Activated CD4-positive, alpha-beta memory T cell treated with anti-CD3 and anti-CD28 coated beads for 36 hours (primary cell): ENCODE results near the gene RPL34. TPM values are rescaled to one million over a fixed set of nuclear protein-coding genes. Genes with fewer than 3 reads are reported as not detected.

ENCODE experiments used
- CTCF ChIA-PET: fragments of 350-600 bp; sonication (Branson Sonifier 250); formaldehyde crosslinking; loops from one replicate; lab custom pipeline; 2021; ENCODE audit warnings: antibody characterized with exemption, inconsistent platforms; lab: Charles Lee
- POLR2A ChIA-PET: fragments of 350-600 bp; sonication (Branson Sonifier 250); formaldehyde crosslinking; loops from one replicate; lab custom pipeline; 2021; ENCODE audit warnings: antibody characterized with exemption; lab: Charles Lee
- DNase-seq: peaks from one replicate; pipeline ENCODE4 v3.0.0-alpha.2; 2020
- H3K27ac Mint-ChIP-seq: one replicate; pipeline ENCODE4 v1.8.0; 2021; ENCODE audit warnings: mixed read lengths
- H3K27me3 Mint-ChIP-seq: one replicate; pipeline ENCODE4 v1.8.0; 2021; ENCODE audit warnings: mixed read lengths
- H3K36me3 Mint-ChIP-seq: one replicate; pipeline ENCODE4 v1.8.0; 2021; ENCODE audit warnings: mixed read lengths
- H3K4me1 Mint-ChIP-seq: one replicate; pipeline ENCODE4 v1.8.0; 2021; ENCODE audit warnings: low read depth, mixed read lengths
- H3K4me3 Mint-ChIP-seq: one replicate; pipeline ENCODE4 v1.8.0; 2021; ENCODE audit warnings: mild to moderate bottlenecking, mixed read lengths
- H3K9me3 Mint-ChIP-seq: one replicate; pipeline ENCODE4 v1.8.0; 2021; ENCODE audit warnings: mixed read lengths
- intact Hi-C: fragments of 100-400 bp; cut with micrococcal nuclease; formaldehyde crosslinking; loops from one replicate; pipeline ENCODE4 v1.15.1; 2023
- total RNA-seq, 2 experiments: library from RNA; stranded (reverse); gene quantifications; one replicate each; pipeline ENCODE4 v1.2.3, GENCODE V29; 2021

The RPL34 gene
- total RNA-seq, 2 experiments from 2014 or later, result 1,653 to 1,658 TPM

DNA sequence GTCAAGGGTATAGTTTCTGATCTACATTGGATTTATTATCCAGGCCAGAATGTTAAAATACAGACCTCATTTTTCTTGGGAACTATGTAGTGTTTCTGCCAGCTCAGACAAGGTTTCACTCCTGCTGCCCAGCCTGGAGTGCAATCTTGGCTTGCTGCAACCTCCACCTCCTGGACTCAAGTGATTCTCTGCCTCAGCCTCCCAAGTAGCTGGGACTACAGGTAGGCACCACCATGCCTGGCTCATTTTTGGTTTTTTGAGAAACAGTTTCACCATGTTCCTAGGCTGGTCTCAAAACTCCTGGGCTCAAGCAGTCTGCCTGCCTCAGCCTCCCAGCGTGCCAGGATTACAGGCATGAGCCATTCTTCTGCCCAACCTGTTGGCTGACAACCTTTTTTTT lies 5.7 kb downstream of the RPL34 start:
- POLR2A ChIA-PET, result interaction anchor here (0.8 kb wide), 1 partner anchor 90 kb away, joined by 3 read pairs; no protein-coding TSS in a partner anchor
- intact Hi-C loops, result no loop called here
- Mint-ChIP-seq H3K4me3 (no peak overlapping the region), H3K36me3 (peaks cover 67% of the 10 kb centered on the region), H3K27me3 (no peaks in the 10 kb centered on the region), H3K27ac (peak overlapping the region; percentile 24), H3K9me3 (no peaks in the 10 kb centered on the region), H3K4me1 (peaks cover 45% of the 10 kb centered on the region)
- CTCF ChIA-PET, result no interaction called here
- no peak for DNase-seq

DNA sequence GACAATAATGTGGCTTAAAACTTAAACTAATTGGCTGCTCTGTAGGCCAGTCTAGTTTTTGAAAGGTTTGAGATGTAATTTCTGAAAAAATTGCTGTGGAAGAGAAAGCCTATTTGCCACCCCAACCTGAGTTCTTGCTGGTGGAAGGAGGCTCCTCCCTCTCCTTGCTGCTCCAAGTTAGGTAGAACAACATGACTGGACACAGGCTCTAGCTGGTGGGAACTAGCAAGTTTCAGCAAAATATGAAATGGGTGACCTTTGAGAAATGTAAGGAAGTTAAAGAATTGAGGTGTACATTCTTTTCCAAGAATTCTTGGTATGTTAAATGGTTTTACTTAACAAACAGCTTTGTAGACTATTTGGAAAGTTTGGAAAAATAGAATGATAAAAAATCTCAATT lies 8.0 kb downstream of the RPL34 start:
- H3K4me1 Mint-ChIP-seq, result peaks cover 29% of the 10 kb centered on the region
- H3K36me3 Mint-ChIP-seq, result peaks cover 59% of the 10 kb centered on the region
- intact Hi-C loops, result no loop called here

DNA sequence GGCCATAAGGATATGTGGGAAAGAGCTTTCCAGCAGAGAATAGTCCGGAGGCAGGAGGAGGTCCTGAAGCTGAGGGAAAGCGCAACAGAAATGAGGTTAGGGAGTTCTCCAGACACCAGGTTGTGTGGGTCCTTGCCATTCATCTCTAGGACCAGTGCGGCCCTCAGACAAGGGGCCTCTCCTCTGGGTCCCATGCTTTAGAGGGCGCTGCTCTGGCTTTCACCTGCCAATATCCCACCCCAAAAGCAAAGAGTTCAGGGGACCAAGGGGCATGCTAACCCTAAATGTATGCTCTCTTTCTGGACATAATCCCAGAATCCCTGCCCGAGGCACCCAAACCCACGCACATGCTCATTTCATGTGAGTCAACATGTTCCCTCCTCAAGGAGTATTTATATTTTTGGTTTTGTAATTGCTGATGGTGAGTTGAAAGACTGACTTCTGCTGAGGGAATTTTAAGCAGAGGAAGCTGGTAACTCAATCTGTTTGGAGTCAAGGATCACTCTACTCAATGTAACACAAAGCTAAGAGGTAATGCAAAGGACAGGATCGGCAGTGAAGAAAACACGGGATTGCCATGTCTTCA lies 14.8 kb downstream of the RPL34 start:
- intact Hi-C loops, result no loop called here
- Mint-ChIP-seq H3K4me1 (no peaks in the 10 kb centered on the region), H3K9me3 (no peaks in the 10 kb centered on the region), H3K4me3 (no peak overlapping the region), H3K27ac (no peak overlapping the region), H3K36me3 (peaks cover 36% of the 10 kb centered on the region), H3K27me3 (no peaks in the 10 kb centered on the region)
- ChIA-PET POLR2A (no interaction called here), CTCF (no interaction called here)
- DNase-seq, result no peak

More for the DNA sequence above, 8.0 kb downstream of the RPL34 start:
- H3K4me3 Mint-ChIP-seq, result no peak overlapping the region
- H3K27me3 Mint-ChIP-seq, result no peaks in the 10 kb centered on the region
- ChIA-PET POLR2A (interaction anchor here (0.6 to 1.3 kb wide), 3 partner anchors 14 to 598 kb away, joined by 3 to 5 read pairs (median 5); no protein-coding TSS in a partner anchor), CTCF (interaction anchor here (1.0 kb wide), 1 partner anchor 778 kb away, joined by 3 read pairs; no protein-coding TSS in a partner anchor)
- H3K9me3 Mint-ChIP-seq, result no peaks in the 10 kb centered on the region
- no peak for DNase-seq
- no peak overlapping the region for H3K27ac Mint-ChIP-seq

DNA sequence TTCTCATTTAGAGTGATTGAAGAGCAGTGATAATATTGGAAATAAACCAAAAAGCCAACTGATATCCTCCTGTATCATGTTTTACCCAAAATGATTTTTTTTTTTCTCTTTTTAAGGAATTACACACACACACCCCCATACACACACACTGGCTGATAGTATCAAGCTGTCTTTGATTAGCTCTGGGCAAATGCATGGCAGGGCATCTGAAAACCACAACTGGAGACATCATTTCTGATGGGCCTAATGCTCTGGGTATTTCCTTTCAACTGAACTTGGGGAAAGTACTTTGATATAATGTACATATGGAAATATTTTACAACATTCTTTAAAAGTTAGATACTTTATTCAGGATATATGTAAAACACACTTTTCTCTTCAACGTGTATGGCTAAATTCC lies 15.9 kb downstream of the RPL34 start:
- Mint-ChIP-seq H3K27ac (no peak overlapping the region), H3K36me3 (peaks cover 35% of the 10 kb centered on the region), H3K9me3 (no peaks in the 10 kb centered on the region), H3K27me3 (no peaks in the 10 kb centered on the region), H3K4me1 (no peaks in the 10 kb centered on the region), H3K4me3 (no peak overlapping the region)
- POLR2A ChIA-PET, result no interaction called here
- intact Hi-C loops, result no loop called here
- CTCF ChIA-PET, result no interaction called here
- no peak for DNase-seq

DNA sequence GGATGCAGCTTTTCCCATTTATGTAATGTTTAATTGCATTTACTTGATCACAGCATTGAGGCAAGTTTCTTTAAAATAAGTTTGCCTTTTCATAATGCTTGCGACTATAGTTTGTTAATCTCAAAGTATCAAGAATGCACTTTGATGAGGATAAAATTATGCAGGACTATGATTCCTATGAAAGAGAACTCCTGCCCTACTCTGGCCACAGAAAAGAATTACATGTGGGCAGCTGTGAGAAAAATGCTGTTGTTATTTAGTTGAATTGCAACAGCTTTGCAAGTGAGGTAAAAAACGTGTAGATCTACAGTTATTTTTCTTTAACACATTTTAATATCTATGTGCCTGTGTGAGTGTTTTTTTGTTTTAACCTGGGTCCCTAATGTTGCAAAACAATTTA lies 17.5 kb downstream of the RPL34 start:
- no peak overlapping the region for H3K4me3 Mint-ChIP-seq
- ChIA-PET POLR2A (no interaction called here), CTCF (interaction anchor here (0.8 kb wide), 1 partner anchor 619 kb away, joined by 3 read pairs; no protein-coding TSS in a partner anchor)
- intact Hi-C loops, result no loop called here
- no peak overlapping the region for H3K27ac Mint-ChIP-seq
- no peaks in the 10 kb centered on the region for H3K9me3 Mint-ChIP-seq
- H3K4me1 Mint-ChIP-seq, result no peaks in the 10 kb centered on the region
- no peak for DNase-seq
- peaks cover 36% of the 10 kb centered on the region for H3K36me3 Mint-ChIP-seq
- no peaks in the 10 kb centered on the region for H3K27me3 Mint-ChIP-seq

DNA sequence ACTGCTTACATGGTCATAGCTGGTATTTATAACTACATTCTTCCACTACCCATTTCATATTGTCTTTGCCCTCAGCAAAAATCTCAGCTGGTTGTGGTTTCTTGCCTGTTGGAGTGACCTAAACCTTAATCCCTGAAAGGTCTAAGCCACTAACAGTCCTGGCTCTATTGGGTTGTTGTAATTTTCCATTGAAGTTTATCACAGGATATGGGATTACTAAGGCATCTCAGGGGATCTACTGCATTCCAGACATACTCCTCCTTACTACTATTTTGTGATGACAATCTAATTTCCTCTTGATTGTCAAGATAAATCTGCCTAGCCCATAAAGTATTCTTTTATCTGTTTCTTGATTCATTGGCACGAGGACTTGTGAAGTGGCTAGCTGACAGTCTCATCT lies 23.9 kb downstream of the RPL34 start:
- peaks cover 6% of the 10 kb centered on the region for H3K4me1 Mint-ChIP-seq
- POLR2A ChIA-PET, result no interaction called here
- H3K4me3 Mint-ChIP-seq, result no peak overlapping the region
- no peak overlapping the region for H3K27ac Mint-ChIP-seq
- peaks cover 12% of the 10 kb centered on the region for H3K36me3 Mint-ChIP-seq
- H3K9me3 Mint-ChIP-seq, result no peaks in the 10 kb centered on the region
- intact Hi-C loops, result no loop called here
- CTCF ChIA-PET, result no interaction called here
- no peak for DNase-seq
- no peaks in the 10 kb centered on the region for H3K27me3 Mint-ChIP-seq

DNA sequence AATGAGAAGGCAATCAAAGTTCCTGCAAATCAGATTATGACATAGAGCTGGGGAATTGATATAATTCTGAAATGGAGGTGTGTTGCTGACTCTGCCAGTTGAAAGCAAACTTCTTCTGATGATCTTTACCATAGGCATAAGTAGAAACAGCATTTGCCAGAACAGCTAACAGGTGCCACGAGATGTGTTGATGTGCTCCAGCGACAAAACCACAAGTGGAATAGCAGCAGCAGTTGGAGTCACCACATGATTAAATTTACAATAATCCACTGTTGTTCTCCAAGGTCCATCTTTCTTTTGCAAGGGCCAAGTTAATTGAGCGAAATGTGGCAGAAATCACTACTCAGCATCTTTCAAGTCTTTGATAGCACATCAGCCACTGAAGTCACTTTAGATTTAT lies 26.3 kb downstream of the RPL34 start:
- Mint-ChIP-seq H3K27ac (no peak overlapping the region), H3K36me3 (peaks cover 4% of the 10 kb centered on the region), H3K4me3 (no peak overlapping the region), H3K27me3 (no peaks in the 10 kb centered on the region), H3K9me3 (no peaks in the 10 kb centered on the region), H3K4me1 (peaks cover 18% of the 10 kb centered on the region)
- POLR2A ChIA-PET, result no interaction called here
- intact Hi-C loops, result no loop called here
- CTCF ChIA-PET, result no interaction called here
- no peak for DNase-seq

DNA sequence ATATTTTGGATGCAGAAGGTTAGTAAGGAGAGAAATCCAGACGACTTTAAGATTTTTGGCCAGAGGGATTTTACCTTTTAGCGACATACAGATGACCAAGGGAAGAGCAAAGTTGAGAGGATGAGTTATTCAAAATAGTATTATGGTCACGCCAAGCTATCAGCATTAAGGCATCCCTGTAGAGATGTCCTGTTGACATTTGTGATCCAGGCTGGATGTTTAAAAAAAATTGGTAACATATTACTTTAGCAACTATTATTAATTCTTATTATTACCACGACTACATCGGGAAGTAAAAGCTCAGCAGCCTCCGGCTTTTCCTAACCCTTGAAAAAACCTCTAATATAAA lies 29.5 kb downstream of the RPL34 start:
- intact Hi-C loops, result loop anchor here (1.0 kb wide), 2 partner anchors 30 to 718 kb away; partner anchors contain the start of gene RPL34
- DNase-seq, result no peak
- POLR2A ChIA-PET, result interaction anchor here (1.0 to 4.1 kb wide), 4 partner anchors 23 to 482 kb away, joined by 3 to 23 read pairs (median 6); partner anchors contain the start of genes LEF1 and RPL34
- Mint-ChIP-seq H3K4me1 (peaks cover 34% of the 10 kb centered on the region), H3K27ac (peak overlapping the region; percentile 65), H3K4me3 (peak overlapping the region; percentile 74), H3K9me3 (no peaks in the 10 kb centered on the region), H3K27me3 (no peaks in the 10 kb centered on the region), H3K36me3 (peaks cover 7% of the 10 kb centered on the region)
- CTCF ChIA-PET, result interaction anchor here (1.3 to 1.7 kb wide), 2 partner anchors 20 to 25 kb away, joined by 3 to 7 read pairs; no protein-coding TSS in a partner anchor

DNA sequence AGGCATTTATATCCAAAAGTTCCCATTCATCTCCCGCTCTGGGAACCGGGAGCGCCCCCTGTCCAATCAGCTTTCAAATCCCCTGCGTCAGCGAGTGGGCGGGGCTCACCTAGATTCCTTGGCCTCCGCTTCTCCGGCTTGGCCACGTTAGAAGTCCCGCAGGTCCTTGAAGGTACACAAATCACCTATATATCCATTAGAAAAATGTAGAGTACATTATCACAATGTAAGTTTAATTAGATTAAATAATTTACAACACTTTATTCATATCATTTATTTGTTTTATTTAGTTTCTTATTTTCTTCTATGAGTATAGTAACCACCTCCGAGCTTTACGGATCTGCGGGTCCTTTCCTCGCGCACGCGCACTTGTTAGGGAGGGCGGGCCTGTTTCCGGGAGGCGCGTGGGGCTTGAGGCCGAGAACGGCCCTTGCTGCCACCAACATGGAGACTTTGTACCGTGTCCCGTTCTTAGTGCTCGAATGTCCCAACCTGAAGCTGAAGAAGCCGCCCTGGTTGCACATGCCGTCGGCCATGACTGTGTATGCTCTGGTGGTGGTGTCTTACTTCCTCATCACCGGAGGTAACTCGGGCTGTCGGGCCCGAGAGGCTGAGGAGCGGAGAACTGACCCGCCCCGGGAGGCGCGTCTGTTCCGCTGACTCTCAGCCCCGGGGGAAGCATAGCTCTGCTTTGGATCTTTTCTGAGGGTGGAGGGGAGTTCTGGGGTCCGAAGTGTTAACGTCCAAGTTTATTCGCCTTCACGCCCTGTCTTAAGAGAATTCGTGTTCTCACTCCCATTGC lies 30.0 kb downstream of the RPL34 start, which contains the start of gene OSTC:
Gene OSTC (plus strand): TSS at position 388 of the 802 bp plus-strand sequence. CDS start 57 bp downstream, at position 445.
- intact Hi-C loops, result loop anchor here (1.0 kb wide), 2 partner anchors 30 to 718 kb away; partner anchors contain the start of gene RPL34
- Mint-ChIP-seq H3K4me1 (peaks cover 34% of the 10 kb centered on the region), H3K36me3 (peaks cover 7% of the 10 kb centered on the region), H3K4me3 (peak within 1 kb of the TSS; percentile 96), H3K27ac (peak within 1 kb of the TSS; percentile 91), H3K9me3 (no peaks in the 10 kb centered on the region), H3K27me3 (no peaks in the 10 kb centered on the region)
- DNase-seq, result peak; percentile 94
- POLR2A ChIA-PET, result interaction anchor here (1.0 to 4.1 kb wide), 4 partner anchors 23 to 482 kb away, joined by 3 to 23 read pairs (median 6); partner anchors contain the start of genes LEF1 and RPL34
- CTCF ChIA-PET, result interaction anchor here (0.5 to 1.7 kb wide), 3 partner anchors 21 to 106 kb away, joined by 3 to 7 read pairs (median 3); no protein-coding TSS in a partner anchor

DNA sequence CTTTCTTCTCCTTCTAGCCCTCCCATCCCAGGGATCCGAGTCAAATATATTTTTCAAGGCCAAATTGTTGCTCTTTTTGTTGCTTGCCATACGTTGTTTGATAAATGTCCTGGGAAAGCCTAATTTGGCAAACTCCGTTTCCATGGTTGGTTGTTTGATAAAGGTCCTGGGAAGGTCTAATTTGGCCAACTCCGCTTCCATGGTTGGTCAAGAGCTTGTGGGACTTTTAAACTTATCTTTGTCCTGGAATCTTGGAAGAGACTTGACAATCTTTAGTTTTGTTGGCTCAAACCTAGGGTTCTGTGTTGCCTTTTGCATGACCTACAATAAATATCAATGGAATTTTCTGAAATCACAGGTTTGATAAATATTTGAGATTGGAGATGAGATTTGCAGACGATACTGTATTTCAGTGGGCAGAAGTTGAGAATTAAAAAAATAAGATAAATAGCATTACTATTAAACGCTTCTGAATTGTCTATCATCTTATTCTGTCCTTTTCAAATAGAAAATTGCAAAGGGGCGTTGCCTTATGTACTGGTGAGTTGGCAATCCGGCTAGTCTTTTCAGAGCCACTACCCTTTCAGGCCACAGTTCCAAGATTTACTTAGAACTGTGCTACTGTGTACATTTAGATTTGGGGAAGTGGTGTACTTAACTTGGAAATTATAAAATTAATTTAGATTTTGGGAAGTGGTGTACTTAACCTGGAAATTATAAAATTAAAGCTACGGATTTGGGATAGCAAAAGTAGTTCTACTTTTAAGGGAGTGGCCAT lies 30.8 kb downstream of the RPL34 start:
- Mint-ChIP-seq H3K36me3 (peaks cover 7% of the 10 kb centered on the region), H3K4me1 (peaks cover 34% of the 10 kb centered on the region), H3K27me3 (no peaks in the 10 kb centered on the region), H3K9me3 (no peaks in the 10 kb centered on the region), H3K27ac (peak overlapping the region; percentile 91), H3K4me3 (peak overlapping the region; percentile 96)
- intact Hi-C loops, result no loop called here
- ChIA-PET POLR2A (interaction anchor here (1.2 to 4.1 kb wide), 3 partner anchors 28 to 483 kb away, joined by 3 to 23 read pairs (median 7); partner anchors contain the start of genes LEF1 and RPL34), CTCF (interaction anchor here (0.5 to 1.7 kb wide), 4 partner anchors 11 to 106 kb away, joined by 3 to 7 read pairs (median 4); no protein-coding TSS in a partner anchor)
- DNase-seq, result no peak

DNA sequence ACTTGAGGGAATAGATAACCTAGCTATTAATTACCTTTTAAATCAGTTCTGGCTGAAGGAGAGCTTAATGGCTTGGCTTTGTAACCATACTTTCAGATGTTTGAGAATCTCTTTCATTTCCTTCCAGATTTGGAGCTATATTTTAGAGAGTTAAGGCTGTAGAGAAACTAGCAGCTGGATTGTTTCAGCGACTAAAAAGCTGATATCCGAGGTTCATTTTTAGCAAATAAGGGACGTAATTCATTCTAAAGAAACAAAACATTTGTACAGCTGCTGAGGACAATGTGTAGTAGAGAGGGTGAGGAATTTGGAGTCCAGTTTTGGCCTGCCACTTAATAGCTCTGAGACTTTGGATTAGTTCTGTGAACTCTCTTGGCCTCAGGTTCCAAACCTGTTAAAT lies 42.3 kb downstream of the RPL34 start:
- H3K27me3 Mint-ChIP-seq, result no peaks in the 10 kb centered on the region
- intact Hi-C loops, result no loop called here
- ChIA-PET CTCF (interaction anchor here (1.5 kb wide), 1 partner anchor 10 kb away, joined by 4 read pairs; no protein-coding TSS in a partner anchor), POLR2A (no interaction called here)
- H3K27ac Mint-ChIP-seq, result no peak overlapping the region
- no peaks in the 10 kb centered on the region for H3K4me1 Mint-ChIP-seq
- H3K9me3 Mint-ChIP-seq, result no peaks in the 10 kb centered on the region
- no peak overlapping the region for H3K4me3 Mint-ChIP-seq
- peaks cover 32% of the 10 kb centered on the region for H3K36me3 Mint-ChIP-seq
- DNase-seq, result no peak
